ENCODE measurements around the gene KIF16B. TPM values are rescaled to one million over a fixed set of nuclear protein-coding genes. Genes with fewer than 3 reads are reported as not detected.
"Not testable (repeated sequence)": the region's sequence is repeated elsewhere in the genome, so short reads cannot be mapped to it uniquely, and the experiment has no call there.

Gene KIF16B
- total and polyA plus RNA-seq, 9 of the 15 experiments (the other 6 are each of a cell fraction or from before 2014, with no cell fraction given), result 1.00 to 10.6 (median 8.5) TPM

DNA sequence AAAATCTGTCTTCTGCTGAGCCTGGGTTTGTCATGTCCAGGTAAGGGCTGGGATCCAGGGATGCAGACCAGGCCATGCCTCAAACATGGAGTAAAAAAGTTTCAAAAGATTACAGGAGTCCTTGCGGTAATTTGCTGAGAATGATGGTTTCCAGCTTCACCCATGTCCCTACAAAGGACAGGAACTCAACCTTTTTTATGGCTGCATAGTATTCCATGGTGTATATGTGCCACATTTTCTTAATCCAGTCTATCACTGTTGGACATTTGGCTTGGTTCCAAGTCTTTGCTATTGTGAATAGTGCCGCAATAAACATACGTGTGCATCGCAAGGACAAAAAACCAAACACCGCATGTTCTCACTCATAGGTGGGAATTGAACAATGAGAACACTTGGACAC lies 9.2 kb downstream of the KIF16B start:
- in situ Hi-C loops (cut with MboI), result not testable (repeated sequence)

GRCh38 chr20:16563066-16563806 lies 10.0 kb downstream of the KIF16B start:
- Histone ChIP-seq H2AFZ (ENCODE audit: low read depth, low read length) (no peak overlapping the region), H3K27me3 (ENCODE audit: control insufficient read depth in 2 of 2, insufficient read depth in 2 of 2, low read length in 2 of 2) (no peaks in the 10 kb centered on the region), H3K27ac (ENCODE audit: extremely low read depth, low read depth, low read length) (no peak overlapping the region), H3K79me2 (ENCODE audit: control insufficient read depth, insufficient read depth, low read length) (peaks cover 5% of the 10 kb centered on the region; the same call in 1 of the 3 replicates), H3K9ac (ENCODE audit: insufficient read depth in 1 of 2, low read depth in 2 of 2, low read length in 2 of 2) (no peak overlapping the region), H3K4me1 (replicated peaks in 1 of 2; ENCODE audit: control insufficient read depth in 2 of 2, insufficient read depth in 2 of 2, low read length in 2 of 2) (no peaks in the 10 kb centered on the region; a peak in 2 of 5 replicates), H3K9me3 (replicated peaks; ENCODE audit: control insufficient read depth, insufficient read depth, low read depth, low read length) (no peaks in the 10 kb centered on the region), H3K4me2 (ENCODE audit: insufficient read depth, low read length) (no peak overlapping the region), H3K36me3 (ENCODE audit: control insufficient read depth, insufficient read depth, low read length) (no peaks in the 10 kb centered on the region), H4K20me1 (replicated peaks; ENCODE audit: control insufficient read depth, insufficient read depth, low read length) (no peaks in the 10 kb centered on the region; the same call in 1 of the 2 replicates), H3K9me1 (ENCODE audit: control insufficient read depth, insufficient read depth, low read length) (no peaks in the 10 kb centered on the region), H3K4me3 (no peak overlapping the region)
- TF ChIP-seq PTTG1 (tag; IDR thresholded peaks at IDR 0.05; ENCODE audit: low read depth), result no peak
- TF ChIP-seq, protein P1, sequence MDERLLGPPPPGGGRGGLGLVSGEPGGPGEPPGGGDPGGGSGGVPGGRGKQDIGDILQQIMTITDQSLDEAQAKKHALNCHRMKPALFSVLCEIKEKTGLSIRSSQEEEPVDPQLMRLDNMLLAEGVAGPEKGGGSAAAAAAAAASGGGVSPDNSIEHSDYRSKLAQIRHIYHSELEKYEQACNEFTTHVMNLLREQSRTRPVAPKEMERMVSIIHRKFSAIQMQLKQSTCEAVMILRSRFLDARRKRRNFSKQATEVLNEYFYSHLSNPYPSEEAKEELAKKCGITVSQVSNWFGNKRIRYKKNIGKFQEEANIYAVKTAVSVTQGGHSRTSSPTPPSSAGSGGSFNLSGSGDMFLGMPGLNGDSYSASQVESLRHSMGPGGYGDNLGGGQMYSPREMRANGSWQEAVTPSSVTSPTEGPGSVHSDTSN (CRISPR knock-in tag; IDR thresholded peaks at IDR 0.05; ENCODE audit: low read depth), result no peak
- TF ChIP-seq, protein P1 (tag; conservative IDR thresholded peaks at IDR 0.05; ENCODE audit: low read depth), result peak; percentile 86
- TF ChIP-seq, protein P2, sequence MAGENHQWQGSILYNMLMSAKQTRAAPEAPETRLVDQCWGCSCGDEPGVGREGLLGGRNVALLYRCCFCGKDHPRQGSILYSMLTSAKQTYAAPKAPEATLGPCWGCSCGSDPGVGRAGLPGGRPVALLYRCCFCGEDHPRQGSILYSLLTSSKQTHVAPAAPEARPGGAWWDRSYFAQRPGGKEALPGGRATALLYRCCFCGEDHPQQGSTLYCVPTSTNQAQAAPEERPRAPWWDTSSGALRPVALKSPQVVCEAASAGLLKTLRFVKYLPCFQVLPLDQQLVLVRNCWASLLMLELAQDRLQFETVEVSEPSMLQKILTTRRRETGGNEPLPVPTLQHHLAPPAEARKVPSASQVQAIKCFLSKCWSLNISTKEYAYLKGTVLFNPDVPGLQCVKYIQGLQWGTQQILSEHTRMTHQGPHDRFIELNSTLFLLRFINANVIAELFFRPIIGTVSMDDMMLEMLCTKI (IDR thresholded peaks at IDR 0.05; ENCODE audit: partially characterized antibody), result no peak
- TF ChIP-seq DDX20 (tag; IDR thresholded peaks at IDR 0.05; ENCODE audit: low read depth), result no peak
- TF ChIP-seq XRCC3 (IDR thresholded peaks at IDR 0.05), result no peak
- peak; percentile 78 for TF ChIP-seq MEIS2 (IDR thresholded peaks at IDR 0.05; ENCODE audit: partially characterized antibody)
- intact Hi-C loops (cut with micrococcal nuclease) (no loop called here), in situ Hi-C loops (cut with MboI) (no loop called here)
- ChIA-PET POLR2A (no interaction called here), CTCF (ENCODE audit: low intra/inter-chr PET ratio) (no interaction called here)
- FAIRE-seq, result no peak
- no peak for DNase-seq (ENCODE audit: extremely low read depth in 1 of 4, low spot score in 3 of 4)
- no TSS peak for BruUV-seq (replicated peaks)
- ATAC-seq, result no peak
- WGBS (ENCODE audit: insufficient coverage, low coverage, missing lambda C conversion rate), result 48% methylated on average over 4 of the region's 5 CpGs

More for the DNA sequence above, 9.2 kb downstream of the KIF16B start:
- FAIRE-seq; CTCF ChIA-PET (ENCODE audit: low intra/inter-chr PET ratio); H3K27me3 ChIP-seq (ENCODE audit: control insufficient read depth in 2 of 2, insufficient read depth in 2 of 2, low read length in 2 of 2); H2AFZ ChIP-seq (ENCODE audit: low read depth, low read length); H4K20me1 ChIP-seq (replicated peaks; ENCODE audit: control insufficient read depth, insufficient read depth, low read length); H3K79me2 ChIP-seq (ENCODE audit: control insufficient read depth, insufficient read depth, low read length); intact Hi-C loops (cut with micrococcal nuclease); H3K9me1 ChIP-seq (ENCODE audit: control insufficient read depth, insufficient read depth, low read length); H3K9me3 ChIP-seq (replicated peaks; ENCODE audit: control insufficient read depth, insufficient read depth, low read depth, low read length); ATAC-seq; BruUV-seq (replicated peaks); H3K27ac ChIP-seq (ENCODE audit: extremely low read depth, low read depth, low read length); H3K4me2 ChIP-seq (ENCODE audit: insufficient read depth, low read length); POLR2A ChIA-PET; H3K4me3 ChIP-seq; H3K36me3 ChIP-seq (ENCODE audit: control insufficient read depth, insufficient read depth, low read length); H3K4me1 ChIP-seq (replicated peaks in 1 of 2; ENCODE audit: control insufficient read depth in 2 of 2, insufficient read depth in 2 of 2, low read length in 2 of 2); DNase-seq (ENCODE audit: extremely low read depth in 1 of 4, low spot score in 3 of 4); H3K9ac ChIP-seq (ENCODE audit: insufficient read depth in 1 of 2, low read depth in 2 of 2, low read length in 2 of 2): not testable (repeated sequence)
- 73% methylated on average over 1 of the region's 5 CpGs for WGBS (ENCODE audit: insufficient coverage, low coverage, missing lambda C conversion rate)
- TF ChIP-seq RBM25 (IDR thresholded peaks at IDR 0.05; ENCODE audit: low read depth, low read length, severe bottlenecking) (peak; percentile 50), ZNF146 (CRISPR knock-in tag; IDR thresholded peaks at IDR 0.05; ENCODE audit: unreplicated experiment) (peak; percentile 49), NFIC (IDR thresholded peaks at IDR 0.05) (peak; percentile 65)
